Activated CD4-positive, CD25-positive, alpha-beta regulatory T cell treated with anti-CD3 and anti-CD28 coated beads, Interleukin-2, amount 50 U/mL, for 16 hours (primary cell): Measurements from ENCODE around the gene ETFBKMT.

ENCODE experiments used
- DNase-seq: peaks from one replicate; pipeline ENCODE4 v3.0.0-alpha.2; 2020; ENCODE audit warnings: low read depth, low spot score

ETFBKMT gene, protein sequence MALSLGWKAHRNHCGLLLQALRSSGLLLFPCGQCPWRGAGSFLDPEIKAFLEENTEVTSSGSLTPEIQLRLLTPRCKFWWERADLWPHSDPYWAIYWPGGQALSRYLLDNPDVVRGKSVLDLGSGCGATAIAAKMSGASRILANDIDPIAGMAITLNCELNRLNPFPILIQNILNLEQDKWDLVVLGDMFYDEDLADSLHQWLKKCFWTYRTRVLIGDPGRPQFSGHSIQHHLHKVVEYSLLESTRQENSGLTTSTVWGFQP

DNA sequence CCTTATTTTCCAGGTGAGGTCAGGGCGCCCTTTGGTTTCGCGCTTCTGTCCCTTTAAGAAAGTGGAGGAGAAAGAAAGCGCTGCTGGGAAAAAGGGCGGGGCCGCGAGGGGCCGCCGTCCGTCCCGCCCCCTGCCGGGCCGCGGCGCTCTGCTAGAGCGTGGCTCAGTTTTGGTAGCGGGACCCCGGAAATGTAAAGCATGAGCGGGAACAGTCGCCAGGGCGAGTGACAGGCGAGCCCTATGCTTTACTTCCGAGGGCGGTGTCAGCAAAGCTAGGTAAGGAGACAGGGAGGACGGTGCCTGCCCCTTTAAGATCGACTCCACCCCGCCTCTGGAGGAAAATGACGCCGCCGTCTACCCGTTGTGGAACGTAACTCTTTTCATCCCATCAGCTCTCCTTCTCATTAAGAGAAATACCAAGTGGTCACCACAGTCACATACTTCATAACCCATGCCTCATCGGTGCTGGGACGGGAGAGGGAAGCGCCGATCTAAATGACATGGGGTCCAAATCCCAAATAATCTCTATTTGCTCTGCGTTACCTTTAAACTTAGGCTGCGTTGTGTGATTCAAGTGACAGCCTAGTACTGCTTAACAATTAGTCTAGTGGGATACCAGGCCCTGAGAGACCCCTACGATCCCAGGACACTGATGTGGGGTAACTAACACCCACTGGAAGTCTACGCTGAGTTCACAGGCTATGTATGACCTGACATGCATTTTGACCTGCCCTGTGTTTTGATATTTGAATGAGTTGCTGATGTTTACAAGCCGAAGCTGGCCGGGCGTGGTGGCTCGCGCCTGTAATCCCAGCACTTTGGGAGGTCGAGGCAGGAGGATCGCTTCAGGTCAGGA is at the start of gene ETFBKMT:
Gene ETFBKMT (plus strand): TSS at position 602 of the 856 bp plus-strand sequence. CDS start 2,266 bp downstream, outside the sequence.
- peak; percentile 84 for DNase-seq

DNA sequence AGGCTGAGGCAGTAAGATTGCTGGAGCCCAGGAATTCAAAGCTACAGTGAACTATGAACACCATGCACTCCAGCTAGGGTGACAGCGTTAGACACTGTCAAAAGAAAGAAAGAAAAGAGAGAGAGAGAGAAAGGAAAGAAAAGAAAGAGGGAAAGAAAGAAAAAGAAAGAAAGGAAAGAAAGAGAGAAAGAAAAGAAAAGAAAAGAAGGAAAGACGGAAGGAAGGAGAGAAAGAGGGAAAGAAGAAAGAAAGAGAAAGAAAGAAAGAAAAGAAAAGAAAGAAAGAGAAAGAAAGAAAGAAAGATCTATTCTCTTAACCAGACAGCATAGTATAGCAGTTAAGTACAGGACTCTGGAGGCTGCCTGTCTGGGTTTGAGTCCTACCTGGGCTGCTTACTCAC is 46.7 kb upstream of the ETFBKMT start:
- no peak for DNase-seq

DNA sequence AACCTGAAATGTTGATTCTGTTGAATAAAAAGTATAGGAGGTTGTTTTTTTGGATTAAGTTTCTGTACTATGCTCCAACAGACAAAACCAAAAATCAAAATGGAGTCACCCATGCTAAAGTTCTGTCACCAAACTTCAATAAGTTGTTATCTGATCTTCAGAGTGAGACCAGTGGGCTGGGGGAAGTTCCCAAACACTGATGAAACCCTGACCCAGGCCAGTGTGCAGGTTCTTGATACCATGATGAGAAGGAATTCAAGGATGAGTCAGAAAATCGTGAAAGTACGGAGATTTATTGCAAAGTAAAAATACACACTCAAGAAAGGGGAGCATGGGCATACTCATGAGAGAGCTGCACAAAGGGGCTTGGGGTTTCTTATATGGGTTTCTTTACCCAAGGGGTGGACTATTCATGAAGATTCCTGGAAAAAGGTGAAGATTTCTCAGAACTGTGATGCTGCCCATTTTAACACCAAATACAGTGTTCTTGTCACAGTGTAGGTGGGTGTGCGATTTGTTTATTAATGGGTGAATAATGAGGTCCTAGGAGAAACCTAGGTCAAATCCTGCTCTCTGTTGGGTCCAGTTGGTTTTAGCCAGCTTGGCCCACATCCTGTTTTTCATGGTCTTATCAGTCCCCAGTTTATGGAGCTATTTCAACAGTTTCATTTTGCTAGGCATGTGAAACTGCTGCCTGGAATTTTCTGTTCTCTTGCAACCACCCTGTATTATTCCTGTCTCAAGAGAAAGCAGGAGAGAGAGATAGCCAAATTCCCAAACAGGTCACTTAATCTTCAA is 41.1 kb upstream of the ETFBKMT start:
- DNase-seq, result no peak

DNA sequence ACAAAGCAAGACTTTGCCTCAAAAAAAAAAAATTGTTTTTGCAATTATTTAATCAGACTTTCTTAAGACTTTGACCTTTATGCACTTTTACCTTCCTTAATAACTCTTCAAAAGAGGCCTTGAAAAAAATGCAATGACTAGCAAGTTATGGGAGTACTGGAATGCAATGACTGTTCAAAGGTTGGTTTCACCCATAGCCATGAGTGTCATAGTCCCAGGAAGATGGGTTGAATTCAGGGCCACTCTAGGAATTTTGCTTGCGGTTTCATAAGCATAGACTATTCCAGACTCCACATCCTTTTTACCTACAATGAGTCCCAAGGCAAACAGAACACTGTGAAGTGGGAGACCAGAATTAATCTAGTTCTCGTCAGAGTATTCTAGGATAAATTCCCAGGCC is 39.2 kb upstream of the ETFBKMT start:
- no peak for DNase-seq

DNA sequence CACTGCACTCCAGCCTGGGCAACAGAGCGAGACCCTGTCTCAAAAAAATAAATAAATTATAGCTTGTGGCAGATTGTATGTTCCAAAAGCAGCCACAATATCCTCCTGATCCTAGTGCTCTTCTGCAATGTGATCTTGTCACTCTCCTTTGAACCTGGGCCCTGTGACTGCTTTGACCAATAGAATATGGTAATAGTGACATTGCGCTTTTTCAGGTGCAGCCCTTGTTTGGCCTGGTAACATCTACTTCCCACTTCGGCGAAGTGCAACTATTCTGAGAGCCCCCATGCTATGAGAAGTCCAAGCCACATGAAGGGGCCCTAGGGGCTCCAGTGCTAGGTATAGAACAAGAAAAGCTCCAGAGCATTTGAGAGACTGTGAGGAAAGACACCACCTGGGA is 37.5 kb upstream of the ETFBKMT start:
- DNase-seq, result no peak

DNA sequence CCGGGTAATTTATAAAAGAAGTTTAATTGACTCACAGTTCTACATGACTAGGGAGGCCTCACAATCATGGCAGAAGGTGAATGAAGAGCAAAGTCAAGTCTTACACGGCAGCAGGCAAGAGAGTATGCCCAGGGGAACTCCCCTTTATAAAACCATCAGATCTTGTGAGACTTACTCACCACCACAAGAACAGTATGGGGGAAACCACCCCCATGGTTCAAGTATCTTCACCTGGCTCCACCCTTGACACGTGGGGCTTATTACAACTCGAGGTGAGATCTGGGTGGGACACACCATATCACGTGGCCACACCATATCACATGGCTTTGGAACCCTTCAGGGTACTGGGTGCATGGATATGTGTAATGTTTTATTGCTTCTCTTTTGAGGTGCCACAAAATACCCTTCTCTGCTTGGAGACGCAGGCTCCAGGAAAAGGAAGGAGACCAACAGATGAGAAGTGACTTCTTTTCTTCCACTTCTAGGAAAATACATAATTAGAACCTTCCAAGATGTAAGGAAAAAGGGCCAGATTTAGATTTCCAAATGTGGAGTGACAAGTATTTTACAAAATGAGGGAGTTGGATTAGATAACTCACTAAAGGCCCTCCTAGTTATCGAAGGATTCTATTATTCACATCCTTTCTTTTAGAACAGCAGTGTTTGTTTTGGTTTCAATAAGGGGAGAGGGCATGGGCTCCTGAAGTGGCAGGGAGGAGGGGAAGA is 33.1 kb upstream of the ETFBKMT start:
- no peak for DNase-seq

DNA sequence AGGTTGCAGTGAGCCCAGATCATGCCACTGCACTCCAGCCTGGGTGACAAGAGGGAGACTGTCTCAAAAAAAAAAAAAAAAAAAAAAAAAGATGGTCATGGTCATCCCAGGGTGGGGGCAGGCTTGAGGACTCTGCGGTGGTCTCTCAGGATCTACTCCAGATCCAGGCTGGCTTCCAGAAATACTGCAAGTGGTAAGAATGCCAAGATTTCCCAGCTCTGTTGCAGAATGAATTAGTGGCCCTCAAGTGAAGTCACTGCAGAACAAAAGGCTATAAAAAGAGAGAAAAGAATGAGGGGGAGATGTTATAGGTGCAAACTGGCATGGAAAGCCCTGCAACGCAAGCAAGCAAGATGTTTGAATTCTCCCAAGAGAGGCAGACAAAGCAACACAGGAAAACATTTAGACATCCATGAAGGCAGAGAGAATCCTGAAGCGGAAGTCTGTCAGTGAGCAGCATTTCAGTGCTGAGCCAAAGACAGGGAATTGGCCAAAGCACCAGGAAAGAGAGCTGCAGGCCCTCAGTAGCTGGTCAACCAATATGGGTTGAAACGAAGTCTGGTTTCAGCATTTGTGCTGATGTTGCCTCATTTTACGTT is 31.9 kb upstream of the ETFBKMT start:
- no peak for DNase-seq

DNA sequence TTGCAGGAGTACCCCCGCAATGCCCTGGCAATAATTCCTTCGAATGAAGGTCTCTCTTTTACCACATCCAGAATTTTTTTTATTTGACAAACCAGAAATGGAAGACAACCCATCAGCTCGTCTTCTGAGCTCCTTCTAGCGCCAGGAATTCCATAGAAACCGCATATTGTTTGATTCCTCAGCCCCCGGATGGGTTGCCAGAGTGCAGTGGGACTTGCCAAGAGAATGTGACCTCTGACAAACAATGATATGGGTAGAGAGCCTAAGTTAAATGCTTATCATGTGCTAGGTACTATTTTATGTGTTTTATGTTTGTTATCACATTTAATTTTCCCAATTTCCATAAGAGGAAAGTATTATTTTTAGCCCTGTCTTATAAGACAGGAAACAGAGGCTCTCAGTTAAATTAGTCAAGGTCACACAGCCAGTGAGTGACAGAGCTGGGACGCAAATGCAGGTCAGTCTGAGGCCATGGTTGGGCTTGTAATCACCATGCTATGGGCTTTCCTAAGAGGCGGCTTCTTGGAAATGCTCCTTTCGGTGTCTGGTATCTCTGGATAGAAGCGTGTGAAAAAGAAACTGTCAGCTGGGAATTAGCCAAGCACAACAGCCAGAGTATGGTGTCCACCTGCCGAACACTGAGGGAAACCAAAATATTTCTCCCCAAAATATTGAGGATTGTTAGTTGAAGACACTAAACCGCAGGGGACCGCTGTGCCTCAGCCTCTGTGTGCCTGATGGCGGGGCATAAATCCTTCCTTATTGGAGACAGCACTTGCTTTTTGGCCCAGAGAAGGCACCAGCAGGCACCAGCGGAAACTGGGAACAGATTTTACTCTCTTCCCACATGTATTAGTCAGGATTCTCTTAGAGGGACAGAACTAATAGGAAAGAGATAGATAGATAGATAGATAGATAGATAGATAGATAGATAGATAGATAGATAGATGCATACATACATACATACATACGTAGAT is 29.4 kb upstream of the ETFBKMT start:
- DNase-seq, result no peak

DNA sequence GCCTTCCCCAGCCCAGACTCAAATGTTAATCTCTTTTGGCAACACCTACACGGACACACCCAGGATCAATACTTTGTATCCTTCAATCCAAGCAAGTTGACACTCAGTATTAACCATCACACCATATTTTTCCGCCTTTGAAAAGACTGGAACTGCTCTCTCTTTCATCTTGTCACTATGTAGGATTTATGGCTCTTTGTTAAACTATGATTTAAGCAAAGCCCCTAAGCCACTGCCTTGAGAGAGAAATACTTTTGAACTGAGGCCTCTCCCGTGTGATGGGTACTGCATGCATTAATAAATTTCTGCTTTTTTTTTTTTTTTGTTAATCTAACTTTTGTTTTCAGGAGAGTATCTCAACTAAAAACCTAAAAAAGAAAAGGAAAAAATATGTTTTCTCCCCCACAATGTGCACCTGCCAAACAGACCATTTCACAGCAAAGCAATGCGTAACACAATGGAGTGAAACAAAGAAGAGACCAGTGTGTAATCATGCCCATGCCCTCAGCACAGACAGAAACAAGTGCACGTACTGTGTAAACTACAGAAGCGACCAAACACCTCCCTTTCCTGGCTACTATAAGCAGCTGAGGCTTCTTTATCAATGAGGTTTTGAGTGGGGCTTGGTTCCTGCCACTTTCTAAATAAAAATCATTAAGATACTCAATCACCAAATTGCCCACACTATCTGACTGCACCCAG is 28.3 kb upstream of the ETFBKMT start:
- DNase-seq, result no peak

DNA sequence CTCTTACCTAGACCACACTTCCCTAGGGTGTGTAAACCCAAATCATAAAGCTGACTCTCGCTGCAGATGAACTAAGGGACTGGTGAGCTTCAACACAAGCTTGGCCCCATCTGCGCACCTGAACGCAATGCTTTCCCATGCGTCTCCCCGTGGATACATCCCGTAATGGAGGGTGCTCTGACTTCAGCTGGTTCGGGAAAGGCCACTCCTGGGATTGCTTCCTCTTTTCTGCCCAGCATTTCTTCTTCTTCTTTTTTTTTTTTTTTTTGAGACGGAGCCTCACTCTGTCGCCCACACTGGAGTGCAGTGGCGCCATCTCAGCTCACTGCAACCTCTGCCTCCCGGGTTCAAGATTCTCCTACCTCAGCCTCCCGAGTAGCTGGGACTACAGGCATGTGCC is 27.7 kb upstream of the ETFBKMT start:
- DNase-seq, result no peak

DNA sequence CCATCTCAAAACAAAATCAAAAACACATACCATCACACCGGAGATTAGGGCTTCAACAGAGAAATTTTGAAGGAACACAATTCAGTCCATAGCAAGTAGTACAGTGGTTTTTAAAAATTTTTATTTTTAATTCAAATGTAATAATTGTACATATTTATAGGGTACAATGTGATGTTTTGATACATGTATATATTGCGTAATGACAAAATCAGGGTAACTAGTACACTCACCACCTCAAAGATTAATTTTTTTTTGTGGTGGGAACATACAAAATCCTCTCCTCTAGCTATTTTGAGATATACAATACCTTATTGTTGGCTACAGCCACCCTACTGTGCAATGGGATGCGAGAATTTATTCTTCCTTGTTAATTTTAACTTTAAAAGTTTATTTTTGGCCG is 26.0 kb upstream of the ETFBKMT start:
- DNase-seq, result no peak

DNA sequence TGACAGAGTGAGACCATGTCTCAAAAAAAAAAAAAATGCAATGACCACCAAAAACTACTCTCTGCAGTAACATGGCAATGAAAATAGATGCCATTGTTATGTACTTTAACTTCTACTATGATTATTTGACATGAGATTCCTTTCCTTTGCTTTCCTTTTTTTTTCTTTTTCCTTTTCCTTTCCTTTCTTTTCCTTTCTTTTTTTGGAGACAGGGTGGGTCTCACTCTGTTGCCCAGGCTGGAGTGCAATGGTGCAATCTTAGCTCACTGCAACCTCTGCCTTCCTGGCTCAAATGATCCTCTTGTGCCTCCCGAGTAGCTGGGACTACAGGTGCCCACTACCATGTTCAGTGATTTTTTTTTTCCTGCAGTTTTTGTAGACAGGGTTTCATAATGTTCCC is 24.9 kb upstream of the ETFBKMT start:
- DNase-seq, result no peak

DNA sequence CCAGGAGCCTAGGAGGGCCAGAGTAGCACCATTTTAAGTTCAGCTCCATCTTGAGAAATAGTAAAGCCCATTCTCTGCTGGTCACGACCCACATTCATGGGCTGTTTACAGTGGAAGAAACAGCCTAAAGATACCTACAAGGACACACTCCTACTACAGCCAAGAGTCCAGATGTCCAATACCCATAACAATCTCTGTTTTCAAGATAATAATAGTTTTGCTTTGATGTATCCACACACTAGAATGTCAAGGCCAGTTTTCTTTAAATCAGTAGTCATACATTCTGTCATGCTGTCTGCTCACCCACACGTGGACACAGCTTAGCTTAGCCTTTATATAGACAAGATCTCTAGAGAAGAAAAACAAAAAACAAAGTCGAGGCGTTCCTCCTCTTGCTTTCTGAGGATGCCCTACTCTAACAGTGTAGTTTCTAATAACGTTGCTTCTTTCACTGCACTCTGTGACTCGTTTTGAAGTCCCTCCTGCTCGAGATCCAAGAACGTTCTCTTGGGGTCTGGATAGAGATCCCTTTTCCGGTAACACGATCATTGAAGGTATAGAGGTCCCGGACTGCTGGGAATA is 17.9 kb upstream of the ETFBKMT start:
- DNase-seq, result no peak

DNA sequence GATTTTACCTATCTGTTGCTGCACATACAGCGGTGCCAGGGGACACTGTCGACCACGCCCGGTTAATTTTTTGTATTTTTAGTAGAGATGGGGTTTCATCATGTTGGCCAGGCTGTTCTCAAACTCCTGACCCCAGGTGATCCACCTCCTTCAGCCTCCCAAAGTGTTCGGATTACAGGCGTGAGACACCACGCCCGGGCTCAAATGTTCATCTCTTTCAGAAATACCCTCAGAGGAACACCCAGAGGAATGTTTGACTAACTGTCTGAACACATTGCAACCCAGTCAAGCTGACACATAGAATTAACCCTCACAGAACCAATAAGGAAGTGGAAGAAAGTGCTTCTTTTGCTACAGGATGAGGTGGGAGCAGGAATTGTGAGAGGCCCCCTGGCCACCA is 15.0 kb upstream of the ETFBKMT start:
- DNase-seq, result no peak

DNA sequence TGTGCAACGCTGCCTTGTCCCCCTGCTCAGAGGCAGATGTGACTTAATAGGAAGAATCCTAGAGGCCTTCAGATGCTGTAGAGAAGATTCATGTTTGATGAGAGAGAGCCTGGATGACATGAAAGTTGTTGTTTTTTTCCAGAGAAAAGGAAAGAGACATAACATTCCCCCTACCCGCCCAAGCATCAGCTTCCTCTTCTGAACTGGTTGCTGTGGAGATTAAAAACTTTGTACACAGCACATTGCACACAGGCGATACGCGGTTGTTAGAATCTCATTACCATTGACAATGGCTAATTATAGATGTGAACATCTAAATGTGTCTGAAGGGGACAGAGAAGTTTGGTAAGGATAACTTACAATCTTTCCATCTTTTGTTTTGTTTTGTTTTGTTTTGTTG is 13.6 kb upstream of the ETFBKMT start:
- DNase-seq, result no peak

DNA sequence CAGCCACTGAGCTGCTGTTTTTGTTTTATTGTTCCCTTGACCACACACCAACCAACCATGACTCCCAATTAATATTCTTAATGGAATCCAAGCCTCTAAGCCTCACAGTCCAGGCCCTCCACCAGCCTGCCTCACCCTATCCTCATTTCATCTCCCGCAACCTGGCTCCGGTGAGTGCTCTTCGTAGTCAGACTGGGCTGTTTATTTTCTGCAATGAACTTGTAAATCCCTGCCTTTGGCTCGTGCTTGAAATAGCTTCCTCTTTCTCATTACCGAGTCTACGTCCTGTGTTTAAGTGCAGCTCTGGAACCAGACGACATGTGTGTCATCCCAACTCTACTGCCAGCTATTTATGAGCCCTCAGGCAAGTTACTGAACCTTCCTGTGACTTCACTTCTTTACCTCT is 12.4 kb upstream of the ETFBKMT start:
- DNase-seq, result no peak

DNA sequence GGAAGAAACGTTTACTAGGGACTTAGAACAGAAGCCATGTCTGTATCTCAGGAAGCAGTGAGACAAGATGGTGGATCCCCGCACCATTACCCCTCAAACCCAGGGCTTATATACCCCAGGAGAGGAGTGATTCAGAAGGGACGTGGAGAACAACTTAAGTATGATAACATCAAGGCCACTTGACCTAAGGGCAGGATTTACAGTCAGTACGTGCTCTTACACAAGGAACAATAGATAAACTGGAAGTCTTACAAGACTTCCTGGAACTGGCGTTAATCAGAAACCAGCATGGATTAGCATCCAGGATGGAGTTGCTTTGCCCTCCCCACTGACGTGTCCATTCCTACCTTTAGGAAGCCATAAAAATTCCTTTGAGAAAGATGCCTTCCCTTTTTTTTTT is 8.6 kb upstream of the ETFBKMT start:
- DNase-seq, result no peak

DNA sequence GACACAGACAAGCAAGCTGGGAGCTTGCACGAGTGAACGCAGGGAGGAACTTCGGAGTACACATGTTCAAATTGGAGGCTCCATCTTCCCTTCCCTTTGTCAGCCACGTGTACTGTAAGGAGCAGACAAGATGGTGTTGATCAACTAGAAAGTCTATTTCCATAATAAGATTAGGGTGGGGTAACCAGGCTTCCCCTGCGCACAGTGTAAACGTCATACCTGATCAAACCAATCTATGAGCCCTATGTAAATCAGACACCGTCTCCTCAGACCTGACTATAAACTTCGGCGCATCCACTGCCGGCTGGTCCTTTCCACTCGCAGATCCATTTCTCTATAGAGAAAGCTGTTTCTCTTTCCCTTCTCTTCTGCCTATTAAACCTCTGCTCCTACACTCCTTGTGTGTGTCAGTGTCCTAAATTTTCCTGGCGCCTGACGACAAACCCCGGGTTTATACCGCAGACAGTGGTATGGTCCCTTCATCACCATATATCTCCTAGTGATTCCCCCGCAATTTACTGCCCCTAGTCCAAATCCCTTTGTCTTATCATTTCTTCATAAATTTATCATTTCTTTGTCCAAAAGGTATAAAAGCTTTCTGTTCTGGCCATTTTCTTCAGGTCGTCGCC is 7.5 kb upstream of the ETFBKMT start:
- no peak for DNase-seq

DNA sequence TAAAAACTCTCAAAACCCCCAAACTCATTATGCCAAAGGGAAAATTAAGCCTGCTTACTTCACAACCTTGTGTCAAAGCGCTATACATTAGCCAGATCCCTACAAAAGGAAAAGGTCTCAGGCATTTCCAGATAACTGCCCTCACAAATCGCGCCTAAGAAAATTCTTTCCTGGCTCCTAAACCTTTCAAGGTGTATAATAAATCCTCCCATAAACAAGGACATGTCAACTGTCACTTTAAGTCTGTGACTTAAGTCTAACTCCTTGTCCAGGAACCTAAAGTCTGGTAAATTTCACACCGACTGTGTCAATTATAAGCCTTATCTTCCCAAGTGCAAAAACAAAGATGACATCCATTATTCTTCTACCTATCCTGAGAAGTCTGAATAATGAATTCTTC is 4.3 kb upstream of the ETFBKMT start:
- DNase-seq, result no peak
